HepG2 (cell line): ENCODE measurements around the gene SETD1B. TPM values are rescaled to one million over a fixed set of nuclear protein-coding genes. Genes with fewer than 3 reads are reported as not detected.

Source experiments
- ARID4A ChIP-seq: sonication (generic); formaldehyde crosslinking; IDR thresholded peaks from 2 replicates; pipeline ENCODE4 v1.5.0; 2020; ENCODE audit warnings: mild to moderate bottlenecking, missing genetic modification reagents, borderline replicate concordance
- BORCS8-MEF2B ChIP-seq: sonication (generic); formaldehyde crosslinking; IDR thresholded peaks from 2 replicates; pipeline ENCODE4 v1.8.0; 2022; ENCODE audit warnings: mild to moderate bottlenecking, missing genetic modification reagents
- CEBPG ChIP-seq: IDR thresholded peaks from 2 replicates; pipeline ENCODE4 v1.6.1; 2016
- HES4 ChIP-seq: sonication (generic); formaldehyde crosslinking; IDR thresholded peaks from 2 replicates; pipeline ENCODE4 v1.9.0; 2021; ENCODE audit warnings: mild to moderate bottlenecking, missing genetic modification reagents, borderline replicate concordance
- MAZ ChIP-seq, 2 experiments: sonication (generic) in 1 of 2; formaldehyde crosslinking in 1 of 2; IDR thresholded peaks; 2 replicates each; pipeline versions ENCODE4 v1.5.0 to v1.6.1; 2012 to 2020; ENCODE audit warnings: low read depth in 2 of 2, mild to moderate bottlenecking in 2 of 2, borderline replicate concordance in 1 of 2, improper control_type of control experiment in 1 of 2, low read length in 1 of 2, missing genetic modification reagents in 1 of 2, moderate library complexity in 1 of 2
- PCBP1 ChIP-seq: fragments of 200-400 bp; formaldehyde crosslinking; IDR thresholded peaks from 2 replicates; pipeline ENCODE4 v1.6.1; 2017; ENCODE audit warnings: mild to moderate bottlenecking, low read depth, low read length, borderline replicate concordance
- PHF8 ChIP-seq: sonication (generic); formaldehyde crosslinking; IDR thresholded peaks from 2 replicates; pipeline ENCODE4 v1.5.0; 2020; ENCODE audit warnings: missing genetic modification reagents
- PITX1 ChIP-seq: sonication (generic); formaldehyde crosslinking; IDR thresholded peaks from 2 replicates; pipeline ENCODE4 v1.5.1; 2020; ENCODE audit warnings: mild to moderate bottlenecking, missing genetic modification reagents
- RARA ChIP-seq: IDR thresholded peaks from 2 replicates; pipeline ENCODE4 v1.6.1; 2016; ENCODE audit warnings: missing genetic modification reagents, missing compliant biosample characterization
- SMAD3 ChIP-seq: sonication (generic); formaldehyde crosslinking; IDR thresholded peaks from 2 replicates; pipeline ENCODE4 v1.4.0; 2020; ENCODE audit warnings: missing genetic modification reagents
- TAF1 ChIP-seq: sonication (generic); formaldehyde crosslinking; IDR thresholded peaks from 2 replicates; pipeline ENCODE4 v1.4.0; 2020; ENCODE audit warnings: missing genetic modification reagents
- ZMYM4 ChIP-seq: sonication (generic); formaldehyde crosslinking; IDR thresholded peaks from 2 replicates; pipeline ENCODE4 v1.8.1; 2023; ENCODE audit warnings: mild to moderate bottlenecking, missing genetic modification reagents
- ZNF350 ChIP-seq: sonication (generic); formaldehyde crosslinking; IDR thresholded peaks from 2 replicates; pipeline ENCODE4 v1.4.0; 2020; ENCODE audit warnings: mild to moderate bottlenecking, low read depth, missing genetic modification reagents, borderline replicate concordance
- ZNF790 ChIP-seq: sonication (generic); formaldehyde crosslinking; IDR thresholded peaks from 2 replicates; pipeline ENCODE4 v1.8.0; 2022; ENCODE audit warnings: missing genetic modification reagents, mild to moderate bottlenecking, borderline replicate concordance
- ZNF841 ChIP-seq: sonication (generic); formaldehyde crosslinking; IDR thresholded peaks from 2 replicates; pipeline ENCODE4 v1.8.1; 2023; ENCODE audit warnings: missing genetic modification reagents, borderline replicate concordance
- polyA plus RNA-seq, 8 experiments: library from polyadenylated mRNA; depleted of rRNA in 3 of 8; stranded (reverse) in 7 of 8; unstranded in 1 of 8; fragments of >200 nt; fragmentation: Illumina TruSeq in 4 of 8; extraction: Trizol in 4 of 8; gene quantifications; 2 replicates each; pipeline versions ENCODE4 v1.2.1 to v1.2.3, GENCODE V29; 2011 to 2016; ENCODE audit warnings: low read depth in 4 of 8, missing spikeins in 1 of 8, mixed read lengths in 1 of 8; ENCODE audit not compliant: insufficient read depth in 1 of 8
- total RNA-seq, 5 experiments: library from RNA; depleted of rRNA; stranded (reverse); fragments of >200 nt; fragmentation: Illumina TruSeq; extraction: Trizol; gene quantifications; 2 replicates each; pipeline ENCODE4 v1.2.3, GENCODE V29; 2016; ENCODE audit warnings: low read depth in 1 of 5

The SETD1B gene
- total and polyA plus RNA-seq, 2 of the 13 experiments (the other 11 are each of a cell fraction or from before 2014, with no cell fraction given), result 1.1 to 1.4 TPM

GRCh38 chr12:121799156-121799841 is 4.5 kb upstream of the SETD1B start (continued):
- TF ChIP-seq ARID4A (CRISPR knock-in tag) (0 out of 2 replicates have a peak, but pooled peaks have one; percentile 5), ZNF350 (CRISPR knock-in tag) (0 out of 2 replicates have a peak, but pooled peaks have one; percentile 4), ZNF841 (no peak), ZMYM4 (CRISPR knock-in tag) (0 out of 2 replicates have a peak, but pooled peaks have one; percentile 2), PCBP1 (peak; percentile 96), HES4 (CRISPR knock-in tag) (no peak), MAZ (IDR thresholded peaks at IDR 0.05; ENCODE audit: borderline replicate concordance, low read depth, low read length) (peak; percentile 15; the same call in 1 of the 2 replicates), MAZ (CRISPR knock-in tag; IDR thresholded peaks at IDR 0.05; ENCODE audit: low read depth) (peak; percentile 29; the same call in 1 of the 2 replicates), BORCS8-MEF2B (0 out of 2 replicates have a peak, but pooled peaks have one; percentile 8), PHF8 (CRISPR knock-in tag) (no peak), TAF1 (CRISPR knock-in tag) (0 out of 2 replicates have a peak, but pooled peaks have one; percentile 19), RARA (peak; percentile 11; the same call in 1 of the 2 replicates), SMAD3 (no peak), CEBPG (CRISPR knock-in tag) (0 out of 2 replicates have a peak, but pooled peaks have one; percentile 36), PITX1 (0 out of 2 replicates have a peak, but pooled peaks have one; percentile 23), ZNF790 (no peak)
